K562 (cell line): ENCODE data around the gene PHPT1. TPM values are rescaled to one million over a fixed set of nuclear protein-coding genes. Genes with fewer than 3 reads are reported as not detected.

ENCODE experiments used
- DLX4 ChIP-seq: fragments of 250-450 bp; sonication (Bioruptor Pico); IDR thresholded peaks from 2 replicates; pipeline ENCODE4 v1.6.1; 2021; ENCODE audit warnings: mild to moderate bottlenecking
- E2F4 ChIP-seq: sonication (generic); formaldehyde crosslinking; IDR thresholded peaks from 2 replicates; pipeline ENCODE4 v1.8.0; 2022; ENCODE audit warnings: mild to moderate bottlenecking, low read depth, missing genetic modification reagents
- ETV6 ChIP-seq, 3 experiments: fragments of 150-350 bp in 1 of 3; sonication (generic) in 1 of 3; formaldehyde crosslinking in 1 of 3; IDR thresholded peaks; 2 replicates each; pipeline versions ENCODE4 v1.6.1 to v1.8.0; 2014 to 2022; ENCODE audit warnings: borderline replicate concordance in 2 of 3, low read depth in 2 of 3, antibody characterized with exemption in 1 of 3, low read length in 1 of 3, mild to moderate bottlenecking in 1 of 3, missing genetic modification reagents in 1 of 3
- FOXJ2 ChIP-seq: fragments of 200-800 bp; sonication (Bioruptor generic); IDR thresholded peaks from 2 replicates; pipeline ENCODE4 v1.6.1; 2016; ENCODE audit warnings: missing genetic modification characterization, missing compliant biosample characterization
- HNRNPH1 ChIP-seq: fragments of 200-400 bp; formaldehyde crosslinking; optimal IDR thresholded peaks from 2 replicates; pipeline ENCODE3; 2017; ENCODE audit warnings: low read depth, mild to moderate bottlenecking, low read length, moderate library complexity
- HNRNPLL ChIP-seq: fragments of 200-400 bp; formaldehyde crosslinking; IDR thresholded peaks from 2 replicates; pipeline ENCODE4 v1.6.1; 2017; ENCODE audit warnings: low read length, low read depth, mild to moderate bottlenecking; ENCODE audit not compliant: poor library complexity, severe bottlenecking
- MTA1 ChIP-seq: fragments of 450-650 bp; IDR thresholded peaks from 2 replicates; pipeline ENCODE4 v1.6.1; 2017; ENCODE audit warnings: borderline replicate concordance
- RBM15 ChIP-seq: fragments of 200-400 bp; formaldehyde crosslinking; IDR thresholded peaks from 2 replicates; pipeline ENCODE4 v1.6.1; 2018; ENCODE audit warnings: mild to moderate bottlenecking, low read length, moderate library complexity; ENCODE audit not compliant: insufficient read depth
- RNF219 ChIP-seq: fragments of 250-450 bp; sonication (Bioruptor Pico); IDR thresholded peaks from 2 replicates; pipeline ENCODE4 v1.5.0; 2022; ENCODE audit warnings: mild to moderate bottlenecking
- SNIP1 ChIP-seq: fragments of 450-650 bp; IDR thresholded peaks from 2 replicates; pipeline ENCODE4 v1.7.1; 2017; ENCODE audit warnings: low read depth, mild to moderate bottlenecking
- ZBTB34 ChIP-seq: fragments of 250-450 bp; sonication (Bioruptor Pico); IDR thresholded peaks from 2 replicates; pipeline ENCODE4 v1.8.0; 2021; ENCODE audit warnings: mild to moderate bottlenecking, moderate library complexity
- ZBTB5 ChIP-seq: fragments of 450-650 bp; IDR thresholded peaks from 2 replicates; pipeline ENCODE4 v1.6.1; 2017; ENCODE audit warnings: antibody characterized with exemption
- ZFP91 ChIP-seq: sonication (generic); formaldehyde crosslinking; IDR thresholded peaks from 2 replicates; pipeline ENCODE4 v1.8.0; 2022; ENCODE audit warnings: mild to moderate bottlenecking, missing genetic modification reagents
- ZNF134 ChIP-seq: fragments of 250-450 bp; sonication (Bioruptor Pico); conservative IDR thresholded peaks from 2 replicates; pipeline ENCODE4 v1.4.0; 2020
- ZNF165 ChIP-seq: fragments of 250-450 bp; sonication (Bioruptor Pico); IDR thresholded peaks from 2 replicates; pipeline ENCODE4 v1.4.0; 2020; ENCODE audit warnings: borderline replicate concordance
- ZNF764 ChIP-seq: fragments of 250-450 bp; sonication (Bioruptor Pico); IDR thresholded peaks from 2 replicates; pipeline ENCODE4 v1.4.0; 2020; ENCODE audit warnings: low read depth, mild to moderate bottlenecking, moderate library complexity
- ZZZ3 ChIP-seq: fragments of 450-650 bp; IDR thresholded peaks from 2 replicates; pipeline ENCODE4 v1.6.1; 2016; ENCODE audit warnings: antibody characterized with exemption, mild to moderate bottlenecking, moderate library complexity
- polyA plus RNA-seq, 8 experiments: library from polyadenylated mRNA; depleted of rRNA in 4 of 8; stranded (reverse) in 5 of 8; unstranded in 3 of 8; fragments of >200 nt; fragmentation: Nextera tagmentation in 2 of 8; fragmentation: Illumina TruSeq in 1 of 8; extraction: Ambion mirVana in 2 of 8; extraction: Trizol in 1 of 8; gene quantifications; 2 replicates each; pipeline versions ENCODE4 v1.2.1 to v1.2.3, GENCODE V29; 2011 to 2014; ENCODE audit warnings: inconsistent platforms in 1 of 8, missing spikeins in 1 of 8
- total RNA-seq, 7 experiments: library from RNA; depleted of rRNA in 6 of 7; stranded (reverse); fragments of >200 nt in 6 of 7; fragmentation: Illumina TruSeq in 2 of 7; extraction: Trizol in 2 of 7; gene quantifications; 2 replicates each; pipeline versions ENCODE4 v1.2.1 to v1.2.3, GENCODE V29; 2011 to 2021; ENCODE audit warnings: low replicate concordance in 1 of 7

PHPT1 gene
- total and polyA plus RNA-seq, 9 of the 15 experiments (the other 6 are each of a cell fraction or from before 2014, with no cell fraction given), result 20.9 to 166 (median 129) TPM

GRCh38 chr9:136882109-136882946 lies 33.1 kb downstream of the PHPT1 start (continued):
- TF ChIP-seq ZBTB5, result no peak
- TF ChIP-seq SNIP1, result no peak
- no peak for TF ChIP-seq FOXJ2 (tag)
- TF ChIP-seq ZNF764 (CRISPR knock-in tag), result no peak
- TF ChIP-seq HNRNPLL, result no peak
- no peak for TF ChIP-seq RNF219 (CRISPR knock-in tag)
- no peak for TF ChIP-seq ETV6 (IDR thresholded peaks at IDR 0.05; ENCODE audit: borderline replicate concordance in 1 of 2, low read depth in 2 of 2, low read length in 1 of 2)
- no peak for TF ChIP-seq ETV6 (CRISPR knock-in tag; IDR thresholded peaks at IDR 0.05; ENCODE audit: borderline replicate concordance)
- no peak for TF ChIP-seq MTA1
- no peak for TF ChIP-seq ZNF165
- no peak for TF ChIP-seq RBM15
- TF ChIP-seq ZNF134 (CRISPR knock-in tag), result peak; percentile 37; the same call in 1 of the 2 replicates
- TF ChIP-seq ZZZ3, result no peak
- TF ChIP-seq ZFP91 (CRISPR knock-in tag), result 0 out of 2 replicates have a peak, but pooled peaks have one; percentile 10
- no peak for TF ChIP-seq E2F4 (CRISPR knock-in tag)
- TF ChIP-seq HNRNPH1, result no peak
- TF ChIP-seq ZBTB34 (CRISPR knock-in tag), result no peak
- TF ChIP-seq DLX4 (CRISPR knock-in tag), result no peak
